Esophagus squamous epithelium (tissue), 4 donors: ENCODE data around the gene RGPD3.

Experiments used
- POLR2A ChIP-seq, 4 donors: fragments of 450-650 bp; IDR thresholded peaks; one replicate each; pipeline ENCODE4 v1.6.1; 2017; ENCODE audit warnings: antibody characterized with exemption in 4 of 4, mild to moderate bottlenecking in 4 of 4, moderate library complexity in 3 of 4
- TF ChIP-seq, protein P1 (sequence below), 6 experiments: fragments of 450-650 bp in 4 of 6; fragments of 200-600 bp in 2 of 6; sonication (generic) in 2 of 6; IDR thresholded peaks; one replicate each; pipeline ENCODE4 v1.5.1; 2016 to 2019; ENCODE audit warnings: antibody characterized with exemption in 6 of 6, mild to moderate bottlenecking in 4 of 6, moderate library complexity in 4 of 6

DNA sequence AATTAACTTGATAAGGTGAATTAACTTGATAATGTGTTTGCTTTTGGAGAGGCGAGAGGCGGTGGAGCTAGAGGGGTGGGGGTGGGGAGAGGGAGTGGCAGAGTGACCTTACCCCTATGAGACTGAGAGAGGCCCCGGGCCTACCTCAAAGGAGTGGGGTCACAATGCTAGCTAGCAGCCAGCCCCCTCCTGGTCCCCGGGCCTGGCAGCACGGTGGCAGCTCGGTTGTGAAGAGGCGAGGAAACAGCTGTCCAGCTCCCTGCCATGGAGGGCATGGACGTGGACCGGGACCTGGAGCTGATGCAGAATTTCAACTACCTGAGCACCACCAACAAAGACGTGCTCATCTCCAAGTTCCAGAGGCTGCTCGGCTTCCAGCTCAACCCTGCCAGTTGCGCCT is 123.9 kb downstream of the RGPD3 start:
- TF ChIP-seq, protein P1, sequence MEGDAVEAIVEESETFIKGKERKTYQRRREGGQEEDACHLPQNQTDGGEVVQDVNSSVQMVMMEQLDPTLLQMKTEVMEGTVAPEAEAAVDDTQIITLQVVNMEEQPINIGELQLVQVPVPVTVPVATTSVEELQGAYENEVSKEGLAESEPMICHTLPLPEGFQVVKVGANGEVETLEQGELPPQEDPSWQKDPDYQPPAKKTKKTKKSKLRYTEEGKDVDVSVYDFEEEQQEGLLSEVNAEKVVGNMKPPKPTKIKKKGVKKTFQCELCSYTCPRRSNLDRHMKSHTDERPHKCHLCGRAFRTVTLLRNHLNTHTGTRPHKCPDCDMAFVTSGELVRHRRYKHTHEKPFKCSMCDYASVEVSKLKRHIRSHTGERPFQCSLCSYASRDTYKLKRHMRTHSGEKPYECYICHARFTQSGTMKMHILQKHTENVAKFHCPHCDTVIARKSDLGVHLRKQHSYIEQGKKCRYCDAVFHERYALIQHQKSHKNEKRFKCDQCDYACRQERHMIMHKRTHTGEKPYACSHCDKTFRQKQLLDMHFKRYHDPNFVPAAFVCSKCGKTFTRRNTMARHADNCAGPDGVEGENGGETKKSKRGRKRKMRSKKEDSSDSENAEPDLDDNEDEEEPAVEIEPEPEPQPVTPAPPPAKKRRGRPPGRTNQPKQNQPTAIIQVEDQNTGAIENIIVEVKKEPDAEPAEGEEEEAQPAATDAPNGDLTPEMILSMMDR (IDR thresholded peaks at IDR 0.05): no peak
- TF ChIP-seq POLR2A (IDR thresholded peaks at IDR 0.05): no peak
